GM19468 (cell line): ENCODE measurements around the gene THSD7B.

Experiments
- ATAC-seq: cut with Tn5 transposase; IDR thresholded peaks from one replicate; pipeline ENCODE4 v1.9.1; 2021; ENCODE audit warnings: mild to moderate bottlenecking, moderate library complexity, moderate number of reproducible peaks; ENCODE audit not compliant: unreplicated experiment; ENCODE audit errors: extremely low read depth

THSD7B gene

DNA sequence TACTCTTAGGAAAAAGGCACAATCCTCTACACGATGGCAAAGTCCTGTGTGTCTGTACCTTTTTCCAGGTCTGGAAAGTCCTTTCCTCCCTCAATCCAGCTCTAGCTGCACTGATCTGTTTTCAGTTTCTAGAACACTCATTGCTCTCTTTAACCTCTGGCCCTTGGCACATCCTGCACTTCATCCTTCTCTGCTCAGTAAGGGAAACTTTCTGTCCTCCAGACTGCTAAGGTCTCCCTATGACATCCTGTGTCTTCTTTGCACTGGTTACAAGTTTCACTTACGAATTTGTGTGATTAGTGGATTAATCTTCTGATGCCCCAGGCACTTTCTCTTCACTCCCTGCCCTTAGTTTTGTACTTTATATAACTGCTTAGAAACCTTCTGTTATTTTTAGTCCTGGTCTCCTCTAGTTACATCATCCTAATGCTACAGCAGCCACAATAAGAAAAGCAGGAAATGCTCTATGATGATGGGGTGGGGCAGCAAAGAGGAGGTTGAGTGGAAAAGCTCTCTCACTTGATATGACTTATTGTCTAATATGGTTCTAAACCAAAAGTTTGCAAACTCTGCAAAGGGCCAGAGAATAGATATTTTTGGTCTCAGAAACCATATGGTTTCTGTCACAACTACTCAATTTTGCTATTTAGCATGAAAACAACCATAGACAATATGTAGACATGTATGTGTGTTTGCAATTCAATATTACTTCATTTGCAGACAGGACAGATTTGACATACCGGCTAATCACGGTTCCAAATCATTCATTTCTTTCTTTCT, 568.2 kb downstream of the THSD7B start:
- ATAC-seq = no peak

DNA sequence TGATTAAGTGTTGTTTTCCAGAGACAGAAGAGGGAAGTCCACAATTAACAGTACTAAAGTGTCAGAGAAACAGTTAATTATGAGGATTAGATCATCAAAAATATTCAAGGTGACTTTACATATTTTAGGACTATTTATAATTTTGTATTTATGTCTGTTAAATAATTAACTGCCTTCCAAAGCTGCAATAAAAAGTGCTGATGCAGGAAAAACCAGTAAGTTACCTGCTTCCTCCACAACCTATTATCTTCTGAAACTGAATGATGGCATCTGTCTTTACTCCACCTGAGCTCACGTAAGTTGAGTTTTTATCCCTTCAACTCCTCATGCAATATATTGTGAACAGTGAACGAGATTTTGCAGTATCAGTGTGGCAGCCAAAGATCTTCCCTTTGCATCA, 570.7 kb downstream of the THSD7B start:
- no peak for ATAC-seq

DNA sequence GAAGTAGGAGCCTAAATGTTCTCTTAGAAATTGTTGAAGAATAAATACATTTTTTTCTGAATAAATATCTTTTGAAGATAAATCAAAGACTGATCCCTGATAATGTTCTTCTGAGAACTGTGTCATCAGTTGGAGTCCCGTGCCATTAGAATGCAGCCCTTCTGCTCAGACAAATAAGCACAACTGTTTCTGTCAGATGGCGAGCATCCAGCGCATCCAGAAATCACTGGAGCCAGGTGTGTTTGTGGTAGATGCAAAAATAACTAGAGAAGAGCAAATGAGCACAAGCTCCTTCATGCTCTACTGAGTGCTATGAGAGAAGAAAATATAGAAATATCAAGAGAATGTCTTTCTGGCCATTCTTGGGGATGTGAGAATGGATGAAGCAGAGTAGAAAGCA, 573.7 kb downstream of the THSD7B start:
- no peak for ATAC-seq

DNA sequence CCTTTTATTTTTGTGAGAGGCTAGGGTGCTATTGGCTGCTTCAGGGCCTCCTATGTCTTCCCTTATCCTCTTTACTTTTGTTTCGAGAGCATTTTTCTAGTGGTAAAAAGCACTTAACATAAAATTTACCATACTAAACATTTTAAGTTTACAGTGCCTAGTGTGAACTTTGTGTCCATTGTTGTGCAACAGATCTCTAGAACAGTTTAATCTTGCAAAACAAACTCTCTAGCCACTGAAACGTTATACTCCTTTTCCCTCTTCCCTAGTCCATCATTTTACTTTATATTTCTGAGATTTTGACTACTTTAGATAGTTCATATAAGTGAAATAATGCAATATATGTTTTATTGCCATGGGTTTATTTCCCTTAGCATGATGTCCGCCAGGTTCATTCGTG, 580.6 kb downstream of the THSD7B start:
- no peak for ATAC-seq

DNA sequence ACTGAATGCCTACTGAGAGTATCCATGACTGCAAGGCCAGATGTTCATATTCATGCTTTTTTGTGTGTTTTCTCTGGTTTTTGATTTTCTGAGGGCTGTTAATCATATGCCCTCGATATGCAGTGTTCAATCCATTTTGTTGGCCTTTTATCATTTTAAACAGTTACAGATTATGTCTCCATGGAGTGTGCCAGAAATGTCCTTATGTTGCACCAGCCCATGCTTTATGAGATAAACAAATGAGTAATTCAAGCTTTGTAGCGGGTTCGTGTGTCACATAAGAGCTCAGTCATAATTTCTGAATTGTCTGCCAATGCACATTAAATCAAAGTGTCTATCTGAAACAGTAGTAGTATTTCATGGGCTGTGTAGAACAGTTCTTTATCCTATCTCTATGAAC, 583.0 kb downstream of the THSD7B start:
- ATAC-seq = no peak

DNA sequence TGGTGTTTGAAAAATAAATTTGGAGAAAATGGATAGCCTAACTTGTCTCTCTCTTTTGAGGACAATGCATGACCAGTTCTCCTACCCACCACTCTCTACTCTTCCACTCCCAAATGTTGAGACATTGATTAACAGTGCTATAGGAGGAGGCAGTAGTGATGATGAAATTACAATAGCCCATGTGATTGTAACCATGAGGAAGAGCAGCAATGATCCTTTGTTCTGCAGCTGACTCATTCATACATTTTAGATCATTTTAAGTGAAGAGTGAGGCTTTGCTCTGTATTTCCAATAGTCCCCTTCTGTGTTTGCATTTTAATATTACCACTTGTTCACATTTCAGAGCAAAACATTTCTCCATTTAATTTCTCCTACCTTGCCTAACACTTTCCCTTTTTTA, 592.3 kb downstream of the THSD7B start:
- no peak for ATAC-seq

DNA sequence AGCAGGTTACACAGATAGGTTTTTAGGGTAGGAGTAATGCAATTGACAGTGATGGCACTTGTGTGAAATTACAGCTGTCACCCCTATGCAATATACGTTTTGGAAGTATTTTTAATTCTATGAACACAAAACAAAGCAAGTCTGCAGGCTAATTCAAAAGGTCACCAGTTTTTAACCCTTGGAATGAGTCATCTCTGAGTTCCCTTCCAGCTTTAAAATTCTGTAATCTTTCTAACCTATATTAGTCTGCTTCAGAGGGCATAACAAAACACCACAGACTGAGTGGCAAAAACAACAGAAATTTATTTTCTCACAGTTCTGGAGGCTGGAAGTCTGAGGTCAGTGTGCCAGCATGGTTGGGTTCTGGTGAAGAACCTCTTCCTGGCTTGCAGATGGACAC, 602.0 kb downstream of the THSD7B start:
- ATAC-seq = no peak

DNA sequence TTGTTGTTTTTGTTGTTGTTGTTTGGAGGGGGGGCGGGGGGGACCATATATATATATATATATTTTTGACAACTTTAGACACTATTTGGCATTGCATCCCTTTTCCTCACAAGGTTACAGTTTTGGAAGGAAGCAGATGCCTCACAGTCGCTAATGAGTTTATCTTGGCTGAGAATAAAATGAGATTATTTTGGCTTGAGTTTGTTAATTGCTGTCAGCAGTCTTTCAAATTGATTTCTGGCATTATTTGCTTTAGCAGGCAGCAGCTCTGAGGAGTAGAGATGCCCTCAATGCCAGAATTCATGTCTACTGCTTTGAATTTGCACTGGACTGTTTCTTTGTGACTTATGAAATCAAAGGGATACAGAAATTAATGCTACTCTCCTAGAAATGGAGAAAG, 603.8 kb downstream of the THSD7B start:
- ATAC-seq = no peak

DNA sequence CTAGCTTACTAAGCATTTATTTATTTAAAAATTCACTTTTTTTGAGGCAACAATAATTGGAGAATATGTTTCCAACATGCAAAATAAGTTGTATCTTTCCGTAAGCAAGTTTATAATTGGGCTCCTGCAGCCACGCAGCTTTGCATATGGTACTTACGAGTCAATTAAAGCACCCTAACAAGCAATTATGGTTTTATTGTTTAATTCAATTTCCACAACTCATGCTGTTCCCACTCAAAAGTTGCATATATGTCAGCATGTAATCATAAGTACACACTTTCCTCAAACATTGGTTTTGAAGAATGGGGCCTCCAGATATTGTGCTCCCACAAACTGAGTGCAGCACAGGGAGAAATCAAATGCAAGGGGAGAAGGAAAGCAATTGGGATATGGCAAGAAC, 613.8 kb downstream of the THSD7B start:
- ATAC-seq = no peak

DNA sequence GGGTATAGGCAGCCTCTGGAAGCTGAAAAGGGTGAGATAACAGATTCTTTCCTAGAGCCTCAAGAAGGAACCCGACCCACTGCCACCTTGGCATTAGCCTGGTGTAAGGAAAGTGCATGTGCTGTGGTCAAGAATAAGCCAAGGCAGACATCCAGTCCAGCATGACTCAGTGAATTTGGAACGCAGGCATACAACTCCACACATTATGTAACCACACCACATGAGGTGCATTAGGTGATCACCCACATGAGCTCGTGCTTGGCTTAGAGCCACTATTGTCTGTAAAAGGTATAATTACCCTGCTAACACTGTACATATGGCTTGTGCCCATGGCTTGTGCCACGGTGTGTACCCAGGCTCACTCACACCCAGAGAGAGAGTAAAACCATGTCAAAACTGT, 615.3 kb downstream of the THSD7B start:
- ATAC-seq = no peak

DNA sequence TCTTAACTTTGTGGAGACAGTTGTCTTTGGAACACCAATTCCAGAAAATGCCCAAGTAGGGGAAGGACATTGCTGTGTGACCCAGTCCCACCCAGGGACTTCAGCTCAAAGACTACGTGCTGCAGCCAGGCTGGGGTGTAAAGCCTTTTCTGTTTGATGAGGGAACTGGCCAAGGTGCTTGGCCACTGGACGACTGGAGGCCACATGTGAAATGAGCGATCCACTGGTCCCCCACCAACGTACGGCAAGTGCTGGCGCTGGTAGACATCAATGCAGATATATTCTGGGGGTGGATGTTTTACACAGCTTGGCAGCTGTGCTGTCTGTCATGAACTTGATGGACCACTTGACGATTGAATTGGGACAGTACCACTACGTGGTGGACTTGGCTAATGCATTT, 616.4 kb downstream of the THSD7B start:
- no peak for ATAC-seq

DNA sequence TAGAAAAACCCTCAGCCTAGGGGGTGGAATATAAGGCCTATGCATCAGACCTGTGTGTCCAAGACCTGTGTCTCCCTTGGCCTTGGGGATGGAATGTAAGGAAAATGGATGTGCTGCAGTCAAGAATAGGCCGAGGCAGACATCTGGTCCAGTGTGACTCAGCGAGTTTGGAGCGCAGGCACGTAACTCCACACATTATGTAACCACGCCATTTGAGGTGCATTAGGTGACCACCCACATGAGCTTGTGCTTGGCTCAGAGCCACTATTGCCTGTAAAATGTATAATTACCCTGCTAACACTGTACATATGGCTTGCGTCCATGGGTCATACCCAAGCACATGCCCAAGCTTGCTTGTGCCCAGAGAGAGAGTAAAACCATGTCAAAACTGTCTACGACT, 618.0 kb downstream of the THSD7B start:
- ATAC-seq = no peak

DNA sequence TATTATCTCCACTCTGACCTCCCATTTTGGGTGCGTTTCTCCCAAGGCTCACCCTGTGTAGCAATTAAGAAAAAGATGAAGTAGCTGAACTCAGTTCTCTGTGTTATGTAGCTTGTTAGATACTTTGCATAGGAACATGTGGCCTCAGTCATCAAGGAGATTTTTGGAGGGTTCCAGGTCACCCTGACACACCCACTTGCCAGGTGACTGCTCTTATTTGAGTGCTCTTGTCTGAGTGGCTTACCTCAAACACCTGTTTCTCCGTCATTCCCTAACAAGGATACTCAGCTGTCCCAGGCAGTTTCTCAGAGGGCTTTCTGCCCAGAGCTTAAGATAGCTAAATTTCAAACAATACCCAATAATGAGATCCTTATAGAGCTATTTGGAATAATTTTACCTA, 621.7 kb downstream of the THSD7B start:
- no peak for ATAC-seq

DNA sequence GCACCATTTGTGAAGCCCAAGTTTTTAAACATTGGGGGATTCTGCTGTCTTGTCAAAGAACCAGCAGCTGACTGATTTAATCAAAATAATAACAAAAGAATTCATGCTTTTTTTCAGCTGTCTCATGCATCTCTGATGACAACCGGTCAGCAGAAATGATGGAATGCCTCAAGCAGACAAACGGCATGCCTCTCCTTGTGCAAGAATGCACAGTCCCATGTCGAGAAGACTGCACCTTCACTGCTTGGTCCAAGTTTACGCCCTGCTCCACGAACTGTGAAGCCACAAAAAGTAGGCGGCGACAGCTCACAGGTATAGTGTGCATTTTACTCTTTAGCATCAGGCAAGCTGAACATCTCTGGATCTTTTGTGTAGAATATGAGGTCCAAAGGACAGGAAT, 640.2 kb downstream of the THSD7B start:
- no peak for ATAC-seq

DNA sequence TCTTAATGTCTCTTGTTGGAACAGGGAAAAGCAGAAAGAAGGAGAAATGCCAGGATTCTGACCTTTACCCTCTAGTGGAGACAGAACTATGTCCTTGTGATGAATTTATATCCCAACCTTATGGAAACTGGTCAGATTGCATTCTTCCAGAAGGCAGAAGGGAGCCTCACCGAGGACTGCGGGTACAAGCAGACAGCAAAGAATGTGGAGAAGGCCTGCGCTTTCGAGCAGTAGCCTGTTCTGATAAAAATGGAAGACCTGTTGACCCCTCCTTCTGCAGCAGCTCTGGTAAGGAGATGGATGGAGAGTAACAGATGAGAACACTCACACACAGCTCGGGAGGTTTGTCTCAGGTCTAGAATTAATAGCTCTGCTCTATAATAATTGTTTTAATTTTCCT, 646.2 kb downstream of the THSD7B start:
- ATAC-seq = no peak

DNA sequence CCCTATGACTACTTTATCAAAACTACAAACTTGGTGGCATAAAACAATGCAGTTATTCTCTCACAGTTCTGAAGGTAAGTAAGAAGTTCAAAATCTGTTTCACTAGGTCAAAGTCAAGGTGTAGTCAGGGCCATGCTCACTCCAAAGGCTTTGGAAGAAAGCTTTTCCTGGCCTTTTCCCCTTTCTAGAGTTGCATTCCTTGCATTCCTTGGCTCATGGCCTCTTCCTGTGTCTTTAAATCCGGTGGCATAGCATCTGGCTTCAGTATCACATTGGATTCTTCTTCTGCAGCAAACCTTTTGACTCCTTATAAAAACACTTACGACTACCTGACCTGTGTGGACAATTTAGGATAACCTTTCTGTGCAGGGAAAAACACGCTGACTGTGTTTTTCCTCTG, 655.4 kb downstream of the THSD7B start:
- no peak for ATAC-seq

DNA sequence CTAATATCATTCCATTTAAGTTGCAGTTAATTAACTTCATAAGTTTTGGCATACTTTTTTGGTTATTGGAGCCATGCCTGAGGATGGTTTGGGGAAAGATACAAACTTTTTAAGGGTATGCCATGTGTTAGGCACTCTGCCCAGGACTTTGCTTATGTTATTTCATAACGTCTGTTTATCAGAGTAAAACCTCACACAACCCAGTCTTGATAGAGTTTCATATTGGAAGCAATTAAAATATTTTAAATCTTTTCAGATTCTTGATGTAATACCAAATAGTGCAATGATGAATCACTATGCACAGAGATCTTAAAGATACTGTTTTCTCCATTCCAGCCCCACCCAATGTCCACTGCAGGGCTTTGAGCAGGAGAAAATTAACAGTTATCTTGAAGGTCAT, 669.8 kb downstream of the THSD7B start:
- ATAC-seq = no peak

DNA sequence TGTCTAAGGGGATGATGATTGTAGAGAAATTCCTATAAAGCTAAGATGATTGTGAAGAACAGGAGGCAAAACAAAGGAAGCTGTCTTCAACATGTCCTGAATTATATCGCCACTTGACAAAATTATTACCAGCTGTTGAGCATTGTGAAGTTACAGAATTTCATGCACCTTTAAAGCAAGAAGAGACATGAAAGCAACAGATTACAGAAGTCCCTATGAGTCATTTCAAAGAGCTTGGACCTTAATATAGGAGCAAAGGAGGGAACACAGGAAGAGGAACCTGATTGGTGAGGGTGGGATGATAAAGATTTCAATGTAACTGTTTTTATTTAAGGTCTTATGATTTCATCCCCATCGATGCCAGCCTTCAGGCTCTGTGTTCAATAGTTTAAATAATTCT, 672.0 kb downstream of the THSD7B start:
- ATAC-seq = no peak

DNA sequence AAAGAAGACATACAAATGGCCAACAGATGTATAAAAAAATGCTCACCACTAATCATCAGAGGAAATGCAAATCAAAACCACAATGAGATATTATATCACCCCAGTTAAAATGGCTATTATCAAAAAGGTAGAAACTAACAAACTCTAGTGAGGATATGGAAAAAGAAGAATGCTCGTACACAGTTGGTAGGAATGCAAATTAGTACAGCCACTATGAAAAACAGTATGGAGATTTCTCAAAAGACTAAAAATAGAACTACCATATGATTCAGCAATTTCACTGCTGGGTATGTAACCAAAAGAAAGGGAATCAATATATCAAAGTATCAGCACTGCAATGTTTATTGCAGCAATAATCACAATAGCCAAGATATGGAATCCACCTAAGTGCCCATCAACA, 679.6 kb downstream of the THSD7B start:
- ATAC-seq = no peak

DNA sequence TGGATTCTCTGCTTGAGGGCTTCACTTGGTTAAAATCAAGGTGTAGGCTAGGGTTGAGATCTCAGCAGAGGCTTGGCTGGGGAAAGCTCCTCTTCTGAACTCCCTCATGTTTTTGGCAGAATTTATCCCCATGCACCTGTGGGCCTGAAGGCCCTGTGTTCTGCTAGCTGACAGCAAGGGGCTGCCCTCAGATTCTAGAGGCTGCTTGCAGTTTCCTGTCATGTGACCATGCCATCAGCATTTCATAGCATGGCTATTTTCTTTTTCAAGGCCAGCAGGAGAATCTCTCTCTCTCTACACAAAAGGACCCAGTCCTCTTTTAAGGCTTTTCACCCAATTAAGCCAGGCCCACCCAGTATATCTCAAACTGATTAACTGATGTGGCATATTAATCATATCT, 684.1 kb downstream of the THSD7B start:
- ATAC-seq = no peak

DNA sequence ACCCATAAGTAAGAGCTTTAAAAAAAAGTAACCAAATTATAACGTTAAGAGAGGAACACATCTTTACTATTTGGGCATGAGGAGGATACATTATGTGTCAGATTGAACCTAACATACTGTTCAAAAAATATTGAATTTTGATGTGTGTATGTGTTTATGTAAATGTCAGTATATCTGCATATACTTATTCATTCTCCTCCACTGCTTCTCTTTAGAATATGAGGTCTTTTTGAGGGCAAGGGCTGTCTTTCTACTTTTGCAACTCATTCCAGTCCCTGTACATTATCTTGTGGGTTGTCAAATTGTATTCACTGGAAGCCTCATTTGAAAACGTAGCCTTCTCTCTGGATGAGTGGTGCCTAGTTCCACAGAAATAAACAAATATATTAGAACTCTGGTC, 689.5 kb downstream of the THSD7B start:
- ATAC-seq = no peak

DNA sequence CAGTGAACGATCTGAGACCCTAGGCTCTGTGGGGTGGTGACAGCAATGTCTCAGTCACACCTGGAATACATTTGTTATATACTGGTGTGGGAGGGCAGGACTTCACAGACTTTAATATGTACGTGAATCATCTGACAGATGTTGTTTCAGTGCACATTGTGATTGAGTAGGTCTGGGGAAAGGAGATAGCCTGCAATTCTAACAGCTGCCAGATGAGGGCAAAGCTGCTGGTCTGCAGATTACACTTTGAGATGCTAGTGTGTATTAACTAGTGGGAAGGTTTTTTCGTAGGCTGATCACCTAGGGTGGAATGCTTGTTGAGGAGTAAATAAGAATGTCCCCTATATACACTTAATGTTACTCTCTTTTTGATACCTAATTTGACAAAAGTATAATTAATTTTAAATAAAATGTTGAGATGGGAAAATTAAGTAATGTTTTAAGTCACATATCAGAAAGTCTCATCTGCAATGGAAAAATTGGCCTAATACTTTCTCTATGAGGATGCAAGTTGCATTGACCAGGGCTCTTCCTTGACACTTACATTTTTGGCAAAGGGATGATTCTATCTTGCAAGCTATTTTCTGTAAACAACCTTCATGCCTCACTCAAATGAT, 702.0 kb downstream of the THSD7B start:
- ATAC-seq = peak; percentile 35
